Testis (tissue), 3 donors: ENCODE measurements around the gene GNAI2. TPM values are rescaled to one million over a fixed set of nuclear protein-coding genes. Genes with fewer than 3 reads are reported as not detected.

Experiments
- DNase-seq: peaks from one replicate; pipeline ENCODE4 v3.0.0-alpha.2; 2019
- H3K27ac ChIP-seq, 2 donors: fragments of 200-600 bp; sonication (generic); one replicate each; pipeline ENCODE4 v1.5.1; 2019
- H3K27me3 ChIP-seq: fragments of 200-600 bp; sonication (generic); one replicate; pipeline ENCODE4 v1.5.1; 2019
- H3K36me3 ChIP-seq: fragments of 200-600 bp; sonication (generic); one replicate; pipeline ENCODE4 v1.5.1; 2017; ENCODE audit warnings: low read depth; ENCODE audit errors: missing control alignments
- H3K4me1 ChIP-seq: fragments of 200-600 bp; sonication (generic); one replicate; pipeline ENCODE4 v1.5.1; 2019
- H3K4me3 ChIP-seq, 2 donors: fragments of 200-600 bp; sonication (generic); one replicate each; pipeline ENCODE4 v1.5.1; 2017 to 2019
- H3K9me3 ChIP-seq: fragments of 200-600 bp; sonication (generic); one replicate; pipeline ENCODE4 v1.5.1; 2017
- CTCF ChIP-seq, 3 experiments: fragments of 450-650 bp in 2 of 3; fragments of 200-600 bp in 1 of 3; sonication (generic) in 1 of 3; IDR thresholded peaks; one replicate each; pipeline ENCODE4 v1.5.1; 2016 to 2019; ENCODE audit warnings: antibody characterized with exemption in 3 of 3, mild to moderate bottlenecking in 2 of 3, moderate library complexity in 1 of 3
- POLR2A ChIP-seq: fragments of 450-650 bp; IDR thresholded peaks from one replicate; pipeline ENCODE4 v1.6.1; 2017; ENCODE audit warnings: antibody characterized with exemption, mild to moderate bottlenecking, moderate library complexity
- WGBS, 2 donors: methylation state at CpG; one replicate each; pipeline ENCODE4 v1.1.5; 2018; 5-methylcytosine and 5-hydroxymethylcytosine counted together
- intact Hi-C: fragments of 100-400 bp; cut with DNase I; formaldehyde crosslinking; loops from one replicate; pipeline ENCODE4 v1.15.1; 2023; ENCODE audit warnings: low total_unique reads
- polyA plus RNA-seq: library from polyadenylated mRNA; stranded (reverse); fragments of 350-450 nt; fragmentation: Illumina TruSeq; extraction: RNeasy Lipid Tissue Mini Kit (QIAGEN cat#74804); gene quantifications from one replicate; pipeline ENCODE4 v1.2.3, GENCODE V29; 2014; ENCODE audit warnings: low read depth, low replicate concordance; ENCODE audit not compliant: insufficient read depth
- total RNA-seq, 2 donors: library from RNA; depleted of rRNA; stranded (reverse); fragments of >200 nt; gene quantifications; one replicate each; pipeline ENCODE4 v1.2.3, GENCODE V29; 2016

GNAI2 gene
- total and polyA plus RNA-seq, 3 donors from 2014 or later = 238 to 343 (median 239) TPM

GRCh38 chr3:50249457-50249856 lies 13.5 kb downstream of the GNAI2 start:
- TF ChIP-seq POLR2A (no peak), CTCF (IDR thresholded peaks at IDR 0.05) (no peak)
- DNase-seq = no peak
- H3K36me3 ChIP-seq = no peaks in the 10 kb centered on the region
- intact Hi-C loops = no loop called here
- H3K4me1 ChIP-seq = peaks cover 58% of the 10 kb centered on the region
- peak overlapping the region in 1 of 2 donors; percentile 59 for H3K27ac ChIP-seq
- no peaks in the 10 kb centered on the region for H3K9me3 ChIP-seq
- 94 to 100% methylated on average over 2 to 5 of the region's 5 CpGs for WGBS, 2 donors
- no peak overlapping the region for H3K4me3 ChIP-seq
- no peaks in the 10 kb centered on the region for H3K27me3 ChIP-seq

- Histone ChIP-seq H3K27ac (peak overlapping the region in 1 of 2 donors; percentile 2), H3K27me3 (no peaks in the 10 kb centered on the region), H3K4me3 (no peak overlapping the region), H3K4me1 (peaks cover 50% of the 10 kb centered on the region), H3K36me3 (no peaks in the 10 kb centered on the region), H3K9me3 (no peaks in the 10 kb centered on the region)
- no peak for DNase-seq
- 71 to 73% methylated on average over 4 of the region's 4 CpGs for WGBS, 2 donors
- intact Hi-C loops = loop anchor here (10.0 kb wide), 1 partner anchor 74 kb away; the partner anchor contains the start of genes HYAL2 and TUSC2
- TF ChIP-seq CTCF (IDR thresholded peaks at IDR 0.05) (no peak), POLR2A (no peak)
These were observed 14.5 kb downstream of the GNAI2 start for GRCh38 chr3:50250514-50250913.

DNA sequence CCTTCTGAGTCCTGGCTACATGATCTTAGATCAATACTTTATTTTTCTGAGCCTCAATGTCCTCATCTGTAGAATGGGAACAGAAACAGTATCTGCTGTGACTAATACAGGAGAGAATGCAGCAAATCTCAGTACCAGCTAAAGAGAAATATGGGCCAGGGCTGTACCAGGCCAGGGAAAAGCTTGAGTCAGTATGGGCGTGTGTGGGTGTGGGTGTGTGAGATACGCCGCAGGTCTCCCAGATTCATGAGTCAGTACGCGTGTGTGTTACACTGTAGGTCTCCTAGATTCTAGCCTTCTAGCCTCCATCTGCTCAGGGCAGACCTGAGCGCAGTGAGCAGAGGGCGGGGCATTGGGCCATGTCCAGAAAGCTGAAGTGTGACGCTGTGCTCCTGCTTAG lies 15.2 kb downstream of the GNAI2 start:
- H3K4me3 ChIP-seq = no peak overlapping the region
- H3K4me1 ChIP-seq = peaks cover 43% of the 10 kb centered on the region
- TF ChIP-seq CTCF (IDR thresholded peaks at IDR 0.05) = no peak
- DNase-seq = no peak
- H3K27ac ChIP-seq = no peak overlapping the region
- H3K36me3 ChIP-seq = no peaks in the 10 kb centered on the region
- H3K9me3 ChIP-seq = no peaks in the 10 kb centered on the region
- 82 to 92% methylated on average over 7 to 8 of the region's 8 CpGs for WGBS, 2 donors
- intact Hi-C loops = loop anchor here (10.0 kb wide), 1 partner anchor 74 kb away; the partner anchor contains the start of genes HYAL2 and TUSC2
- no peaks in the 10 kb centered on the region for H3K27me3 ChIP-seq

- H3K9me3 ChIP-seq = no peaks in the 10 kb centered on the region
- H3K36me3 ChIP-seq = no peaks in the 10 kb centered on the region
- WGBS, 2 donors = 90 to 91% methylated on average over 4 to 8 of the region's 8 CpGs
- TF ChIP-seq POLR2A = no peak
- TF ChIP-seq CTCF (IDR thresholded peaks at IDR 0.05) = no peak
- H3K4me1 ChIP-seq = peaks cover 19% of the 10 kb centered on the region
- H3K27ac ChIP-seq = peak overlapping the region; percentile 50 to 51
- no peaks in the 10 kb centered on the region for H3K27me3 ChIP-seq
- no peak overlapping the region for H3K4me3 ChIP-seq
- intact Hi-C loops = loop anchor here (10.0 kb wide), 1 partner anchor 70 kb away; the partner anchor contains the start of genes HYAL2 and TUSC2
- DNase-seq = peak; percentile 54
These were observed 18.7 kb downstream of the GNAI2 start for GRCh38 chr3:50254577-50255250.

DNA sequence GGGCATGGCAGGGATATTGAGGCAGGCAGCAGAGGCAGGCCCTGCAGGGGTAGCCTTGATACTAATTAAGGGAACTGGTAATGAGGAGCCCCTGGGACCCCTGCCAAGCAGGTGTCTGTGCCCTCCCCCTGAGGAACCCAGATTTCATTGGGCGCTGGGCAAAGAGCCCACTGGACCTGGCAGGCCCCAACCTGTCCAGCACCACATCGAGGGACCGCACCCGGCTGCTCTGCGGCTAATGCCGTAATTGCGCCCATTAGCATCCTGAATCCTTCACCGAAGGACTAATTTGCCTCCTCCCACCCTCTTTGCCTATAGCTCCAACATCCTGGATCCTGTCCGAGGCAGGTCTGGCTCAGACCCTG lies 19.2 kb downstream of the GNAI2 start:
- DNase-seq = no peak
- TF ChIP-seq CTCF (IDR thresholded peaks at IDR 0.05) (no peak), POLR2A (no peak)
- Histone ChIP-seq H3K36me3 (no peaks in the 10 kb centered on the region), H3K27me3 (no peaks in the 10 kb centered on the region), H3K27ac (peak overlapping the region in 1 of 2 donors; percentile 51), H3K4me1 (peaks cover 16% of the 10 kb centered on the region), H3K4me3 (no peak overlapping the region), H3K9me3 (no peaks in the 10 kb centered on the region)
- 89 to 91% methylated on average over 7 to 9 of the region's 9 CpGs for WGBS, 2 donors
- intact Hi-C loops = loop anchor here (10.0 kb wide), 1 partner anchor 70 kb away; the partner anchor contains the start of genes HYAL2 and TUSC2
